H9 (cell line): ENCODE data around the gene PPP1R1B. TPM values are rescaled to one million over a fixed set of nuclear protein-coding genes. Genes with fewer than 3 reads are reported as not detected.
A peak's percentile ranks its signal among the peaks of the same experiment; 100 is the strongest.
"Not testable (repeated sequence)": the region's sequence is repeated elsewhere in the genome, so short reads cannot be mapped to it uniquely, and the experiment has no call there.

Experiments used
- DNase-seq: peaks from one replicate; pipeline ENCODE4 v3.0.0-alpha.2; 2017
- H2AFZ ChIP-seq: one replicate; pipeline ENCODE4 v1.6.1; 2013; ENCODE audit warnings: mild to moderate bottlenecking, low read length, control low read depth, moderate library complexity
- H2AK5ac ChIP-seq: 2 replicates; pipeline ENCODE4 v1.6.1; 2013; ENCODE audit warnings: low read length, control low read depth, mixed read lengths; ENCODE audit not compliant: insufficient read length
- H2BK120ac ChIP-seq: one replicate; pipeline ENCODE4 v1.6.1; 2013; ENCODE audit warnings: low read depth, mild to moderate bottlenecking, low read length, control low read depth, inconsistent platforms; ENCODE audit not compliant: poor library complexity, severe bottlenecking
- H2BK12ac ChIP-seq: 2 replicates; pipeline ENCODE4 v1.6.1; 2013; ENCODE audit warnings: low read length, control low read depth, mixed read lengths, low read depth; ENCODE audit not compliant: insufficient read length
- H2BK15ac ChIP-seq: 2 replicates; pipeline ENCODE4 v1.6.1; 2013; ENCODE audit warnings: low read depth, low read length, control low read depth
- H2BK20ac ChIP-seq: one replicate; pipeline ENCODE4 v1.6.1; 2013; ENCODE audit warnings: low read depth, mild to moderate bottlenecking, low read length, control low read depth, inconsistent platforms; ENCODE audit not compliant: poor library complexity, severe bottlenecking
- H2BK5ac ChIP-seq: 2 replicates; pipeline ENCODE4 v1.6.1; 2013; ENCODE audit warnings: low read length, control low read depth, mixed read lengths; ENCODE audit not compliant: insufficient read length
- H3K14ac ChIP-seq: 2 replicates; pipeline ENCODE4 v1.6.1; 2013; ENCODE audit warnings: low read length, control low read depth; ENCODE audit not compliant: insufficient read depth
- H3K18ac ChIP-seq: 2 replicates; pipeline ENCODE4 v1.6.1; 2013; ENCODE audit warnings: low read depth, mild to moderate bottlenecking, mixed read lengths, low read length, control low read depth; ENCODE audit not compliant: insufficient read length
- H3K23ac ChIP-seq: 2 replicates; pipeline ENCODE4 v1.6.1; 2013; ENCODE audit warnings: low read length, control low read depth, mixed read lengths, low read depth; ENCODE audit not compliant: insufficient read length
- H3K23me2 ChIP-seq: 2 replicates; pipeline ENCODE4 v1.6.1; 2013; ENCODE audit warnings: low read depth, mild to moderate bottlenecking, mixed read lengths, low read length, control low read depth; ENCODE audit not compliant: insufficient read length, poor library complexity, severe bottlenecking
- H3K27ac ChIP-seq: 2 replicates; pipeline ENCODE4 v1.5.1; 2013; ENCODE audit warnings: low read length, control low read depth, mixed read lengths, low read depth; ENCODE audit not compliant: insufficient read length
- H3K27me3 ChIP-seq: 2 replicates; pipeline ENCODE4 v1.6.1; 2013; ENCODE audit warnings: low read length, control low read depth, inconsistent platforms; ENCODE audit not compliant: insufficient read depth
- H3K4ac ChIP-seq: 2 replicates; pipeline ENCODE4 v1.6.1; 2013; ENCODE audit warnings: low read depth, mild to moderate bottlenecking, control low read depth, inconsistent platforms, low read length, moderate library complexity
- H3K4me1 ChIP-seq: 2 replicates; pipeline ENCODE4 v1.6.1; 2013; ENCODE audit warnings: low read length, control low read depth, inconsistent platforms; ENCODE audit not compliant: insufficient read depth
- H3K4me2 ChIP-seq: 2 replicates; pipeline ENCODE4 v1.6.1; 2013; ENCODE audit warnings: low read length, control low read depth, mixed read lengths; ENCODE audit not compliant: insufficient read length, insufficient read depth
- H3K56ac ChIP-seq: 2 replicates; pipeline ENCODE4 v1.6.1; 2013; ENCODE audit warnings: low read depth, mild to moderate bottlenecking, mixed read lengths, low read length, control low read depth; ENCODE audit not compliant: insufficient read length
- H3K79me1 ChIP-seq: 2 replicates; pipeline ENCODE4 v1.6.1; 2013; ENCODE audit warnings: low read depth, mild to moderate bottlenecking, moderate library complexity, low read length, control low read depth, inconsistent platforms; ENCODE audit not compliant: insufficient read depth, poor library complexity, severe bottlenecking
- H3K79me2 ChIP-seq: 2 replicates; pipeline ENCODE4 v1.6.1; 2013; ENCODE audit warnings: low read length, control low read depth, inconsistent platforms; ENCODE audit not compliant: insufficient read depth
- H3K9ac ChIP-seq: 2 replicates; pipeline ENCODE4 v1.6.1; 2013; ENCODE audit warnings: low read length, control low read depth, mixed read lengths; ENCODE audit not compliant: insufficient read length; ENCODE audit errors: extremely low read depth
- H3K9me3 ChIP-seq: one replicate; pipeline ENCODE4 v1.6.1; 2013; ENCODE audit warnings: low read depth, low read length, inconsistent platforms; ENCODE audit not compliant: control insufficient read depth
- H3T11ph ChIP-seq: one replicate; pipeline ENCODE4 v1.6.1; 2013; ENCODE audit warnings: mild to moderate bottlenecking, low read length, control low read depth, inconsistent platforms
- H4K20me1 ChIP-seq: one replicate; pipeline ENCODE4 v1.6.1; 2013; ENCODE audit not compliant: control insufficient read depth, insufficient read length, insufficient read depth
- H4K5ac ChIP-seq: 2 replicates; pipeline ENCODE4 v1.6.1; 2013; ENCODE audit warnings: low read depth, mild to moderate bottlenecking, mixed read lengths, low read length, control low read depth; ENCODE audit not compliant: insufficient read length
- H4K8ac ChIP-seq: replicated peaks from 2 replicates; pipeline ENCODE4 v1.6.1; 2013; ENCODE audit warnings: low read length, control low read depth, mixed read lengths, low read depth; ENCODE audit not compliant: insufficient read length
- H4K91ac ChIP-seq: 2 replicates; pipeline ENCODE4 v1.6.1; 2013; ENCODE audit warnings: low read depth, mild to moderate bottlenecking, moderate library complexity, mixed read lengths, low read length, control low read depth; ENCODE audit not compliant: insufficient read length
- H3K27ac Mint-ChIP-seq, 3 experiments: 2 replicates in 2 of 3; 3 replicates in 1 of 3; pipeline ENCODE4 v1.8.0; 2020 to 2021; ENCODE audit warnings: mixed read lengths in 3 of 3, mild to moderate bottlenecking in 1 of 3, moderate library complexity in 1 of 3
- H3K27me3 Mint-ChIP-seq: 2 replicates; pipeline ENCODE4 v1.8.0; 2021; ENCODE audit warnings: low read depth, mild to moderate bottlenecking, moderate library complexity, mixed read lengths
- H3K36me3 Mint-ChIP-seq, 3 experiments: 2 replicates in 2 of 3; 3 replicates in 1 of 3; pipeline ENCODE4 v1.8.0; 2020 to 2021; ENCODE audit warnings: low read depth in 3 of 3, mixed read lengths in 3 of 3; ENCODE audit not compliant: insufficient read depth in 1 of 3
- H3K4me1 Mint-ChIP-seq, 2 experiments: 2 replicates each; pipeline ENCODE4 v1.8.0; 2020; ENCODE audit warnings: mixed read lengths in 2 of 2
- H3K4me3 Mint-ChIP-seq, 2 experiments: 2 replicates in 1 of 2; 3 replicates in 1 of 2; pipeline ENCODE4 v1.8.0; 2020 to 2021; ENCODE audit warnings: mild to moderate bottlenecking in 2 of 2, mixed read lengths in 2 of 2, moderate library complexity in 1 of 2
- H3K9me3 Mint-ChIP-seq, 2 experiments: 2 replicates in 1 of 2; 3 replicates in 1 of 2; pipeline ENCODE4 v1.8.0; 2020; ENCODE audit warnings: mild to moderate bottlenecking in 2 of 2, mixed read lengths in 2 of 2, moderate library complexity in 1 of 2
- WGBS: extraction: QIAGEN DNeasy Blood & Tissue Kit; methylation state at CpG from one replicate; pipeline ENCODE4 v1.1.7; 2013; ENCODE audit warnings: missing lambda C conversion rate, low lambda C conversion rate, mixed read lengths; ENCODE audit not compliant: insufficient read length; ENCODE audit errors: extremely low coverage; 5-methylcytosine and 5-hydroxymethylcytosine counted together
- total RNA-seq: library from RNA; stranded (reverse); gene quantifications from 2 replicates; pipeline ENCODE4 v1.2.1, GENCODE V29; 2021
- TF ChIP-seq, protein P1 (sequence below): fragments of 200-600 bp; sonication (generic); conservative IDR thresholded peaks from 3 replicates; pipeline ENCODE4 v1.8.0; 2021; ENCODE audit warnings: antibody characterized with exemption, mild to moderate bottlenecking

The PPP1R1B gene
- total RNA-seq, 1 experiment from 2014 or later: 15.5 TPM

DNA sequence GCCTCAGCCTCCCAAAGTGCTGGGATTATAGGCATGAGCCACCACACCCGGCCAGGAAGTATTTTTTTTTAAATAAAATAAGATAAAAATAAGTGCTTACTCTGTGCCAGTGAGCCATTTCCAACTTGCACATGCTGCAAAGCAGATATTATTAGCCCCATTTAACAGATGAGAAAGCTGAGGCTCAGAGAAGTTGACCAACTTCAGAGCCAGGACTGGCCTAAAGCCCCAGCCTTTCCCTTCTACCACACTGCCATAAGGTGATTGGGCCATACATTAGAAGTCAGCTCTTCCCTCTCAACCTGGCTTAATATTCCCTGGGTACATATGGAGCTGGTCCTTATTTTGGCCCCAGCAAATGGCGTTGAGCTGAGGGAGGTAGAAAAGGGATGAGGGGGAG lies 44.1 kb upstream of the PPP1R1B start:
- no CpG with 5 or more reads among the region's 2 CpGs for WGBS
- Mint-ChIP-seq H3K27me3 (peaks cover 38% of the 10 kb centered on the region), H3K4me3 (no peak overlapping the region), H3K36me3 (no peaks in the 10 kb centered on the region), H3K27ac (no peak overlapping the region), H3K9me3 (no peaks in the 10 kb centered on the region), H3K4me1 (peaks cover 32 to 35% of the 10 kb centered on the region in 2 experiments)
- Histone ChIP-seq H4K8ac (no peak overlapping the region), H3K9ac (no peak overlapping the region), H2BK120ac (no peak overlapping the region), H4K5ac (no peak overlapping the region), H3K27ac (no peak overlapping the region), H3K27me3 (no peaks in the 10 kb centered on the region), H3K23ac (no peak overlapping the region), H3K4ac (no peak overlapping the region), H3K14ac (no peak overlapping the region), H3T11ph (no peak overlapping the region), H3K56ac (no peak overlapping the region), H3K23me2 (no peaks in the 10 kb centered on the region), H3K4me2 (no peak overlapping the region), H4K91ac (no peak overlapping the region), H2AK5ac (no peak overlapping the region), H3K18ac (no peak overlapping the region), H4K20me1 (no peaks in the 10 kb centered on the region), H3K79me1 (no peaks in the 10 kb centered on the region), H2BK12ac (no peak overlapping the region), H3K4me1 (peaks cover 12% of the 10 kb centered on the region), H2BK20ac (no peak overlapping the region), H2BK15ac (no peak overlapping the region), H3K79me2 (no peaks in the 10 kb centered on the region), H2BK5ac (no peak overlapping the region), H2AFZ (no peak overlapping the region), H3K9me3 (no peaks in the 10 kb centered on the region)
- TF ChIP-seq, protein P1, sequence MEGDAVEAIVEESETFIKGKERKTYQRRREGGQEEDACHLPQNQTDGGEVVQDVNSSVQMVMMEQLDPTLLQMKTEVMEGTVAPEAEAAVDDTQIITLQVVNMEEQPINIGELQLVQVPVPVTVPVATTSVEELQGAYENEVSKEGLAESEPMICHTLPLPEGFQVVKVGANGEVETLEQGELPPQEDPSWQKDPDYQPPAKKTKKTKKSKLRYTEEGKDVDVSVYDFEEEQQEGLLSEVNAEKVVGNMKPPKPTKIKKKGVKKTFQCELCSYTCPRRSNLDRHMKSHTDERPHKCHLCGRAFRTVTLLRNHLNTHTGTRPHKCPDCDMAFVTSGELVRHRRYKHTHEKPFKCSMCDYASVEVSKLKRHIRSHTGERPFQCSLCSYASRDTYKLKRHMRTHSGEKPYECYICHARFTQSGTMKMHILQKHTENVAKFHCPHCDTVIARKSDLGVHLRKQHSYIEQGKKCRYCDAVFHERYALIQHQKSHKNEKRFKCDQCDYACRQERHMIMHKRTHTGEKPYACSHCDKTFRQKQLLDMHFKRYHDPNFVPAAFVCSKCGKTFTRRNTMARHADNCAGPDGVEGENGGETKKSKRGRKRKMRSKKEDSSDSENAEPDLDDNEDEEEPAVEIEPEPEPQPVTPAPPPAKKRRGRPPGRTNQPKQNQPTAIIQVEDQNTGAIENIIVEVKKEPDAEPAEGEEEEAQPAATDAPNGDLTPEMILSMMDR: no peak
- no peak for DNase-seq

DNA sequence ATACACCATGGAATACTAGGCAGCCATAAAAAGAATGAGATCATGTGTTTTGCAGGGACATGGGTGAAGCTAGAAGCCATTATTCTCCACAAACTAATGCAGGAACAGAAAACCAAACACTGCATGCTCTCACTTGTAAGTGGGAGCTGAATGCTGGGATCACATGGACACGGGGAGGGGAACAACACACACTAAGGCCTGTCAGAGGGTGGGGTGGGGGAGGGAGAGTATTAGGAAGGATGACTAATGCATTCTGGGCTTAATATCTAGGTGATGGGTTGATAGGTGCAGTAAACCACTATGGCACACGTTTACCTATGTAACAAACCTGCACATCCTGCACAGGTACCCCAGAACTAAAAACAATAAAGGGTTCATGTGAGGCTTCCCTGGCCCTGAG lies 36.6 kb upstream of the PPP1R1B start:
- not testable (repeated sequence) for H3T11ph ChIP-seq, H3K27ac ChIP-seq, H2BK20ac ChIP-seq, H3K79me2 ChIP-seq, H3K56ac ChIP-seq, H4K5ac ChIP-seq, H3K18ac ChIP-seq, H2BK120ac ChIP-seq, H3K4me1 ChIP-seq, H3K4ac ChIP-seq, H3K14ac ChIP-seq, H3K9me3 ChIP-seq, H3K36me3 Mint-ChIP-seq, H4K20me1 ChIP-seq, H4K8ac ChIP-seq, H2BK15ac ChIP-seq, H3K4me2 ChIP-seq, H3K23ac ChIP-seq, H3K79me1 ChIP-seq, H4K91ac ChIP-seq, H2AK5ac ChIP-seq, H3K9ac ChIP-seq, H2BK12ac ChIP-seq, H3K9me3 Mint-ChIP-seq, H2AFZ ChIP-seq, H2BK5ac ChIP-seq, H3K23me2 ChIP-seq, DNase-seq, H3K4me3 Mint-ChIP-seq
- no CpG with 5 or more reads among the region's 2 CpGs for WGBS
- Mint-ChIP-seq H3K27me3 (peaks cover 85% of the 10 kb centered on the region), H3K27ac (peak overlapping the region in 1 of 3 experiments; percentile 30; a peak in 1 of 7 replicates), H3K4me1 (peaks cover 10 to 18% of the 10 kb centered on the region in 2 experiments)
- peaks cover 16% of the 10 kb centered on the region for H3K27me3 ChIP-seq
